Activated T-helper 2 cell treated with anti-CD3 and anti-CD28 coated beads, Interferon-gamma antibody, Interleukin-2, Interleukin-4, amounts not matched to agents 10 μg/mL and 5 μg/mL and 100 μg/mL, durations not matched to agents 14 hours and 24 hours and 36 hours (primary cell): Measurements from ENCODE around the gene GHR. TPM values are rescaled to one million over a fixed set of nuclear protein-coding genes. Genes with fewer than 3 reads are reported as not detected.

Source experiments
- DNase-seq: peaks from one replicate; pipeline ENCODE4 v3.0.0; 2021; ENCODE audit warnings: low spot score
- H3K27ac Mint-ChIP-seq: one replicate; pipeline ENCODE4 v1.8.0; 2021; ENCODE audit warnings: mixed read lengths
- H3K27me3 Mint-ChIP-seq: one replicate; pipeline ENCODE4 v1.8.0; 2021; ENCODE audit warnings: low read depth, mixed read lengths
- H3K36me3 Mint-ChIP-seq: one replicate; pipeline ENCODE4 v1.8.0; 2021; ENCODE audit warnings: low read depth, mixed read lengths
- H3K4me1 Mint-ChIP-seq: one replicate; pipeline ENCODE4 v1.8.0; 2021; ENCODE audit warnings: low read depth, mixed read lengths
- H3K4me3 Mint-ChIP-seq: one replicate; pipeline ENCODE4 v1.8.0; 2021; ENCODE audit warnings: low read depth, mild to moderate bottlenecking, moderate library complexity, mixed read lengths
- H3K9me3 Mint-ChIP-seq: one replicate; pipeline ENCODE4 v1.8.0; 2021; ENCODE audit warnings: mixed read lengths
- intact Hi-C: fragments of 100-400 bp; cut with micrococcal nuclease; formaldehyde crosslinking; loops from one replicate; pipeline ENCODE4 v1.15.1; 2023
- total RNA-seq: library from RNA; stranded (reverse); gene quantifications from 2 replicates; pipeline ENCODE4 v1.2.3, GENCODE V29; 2022

GHR gene
- total RNA-seq, 1 donor from 2014 or later = not detected

DNA sequence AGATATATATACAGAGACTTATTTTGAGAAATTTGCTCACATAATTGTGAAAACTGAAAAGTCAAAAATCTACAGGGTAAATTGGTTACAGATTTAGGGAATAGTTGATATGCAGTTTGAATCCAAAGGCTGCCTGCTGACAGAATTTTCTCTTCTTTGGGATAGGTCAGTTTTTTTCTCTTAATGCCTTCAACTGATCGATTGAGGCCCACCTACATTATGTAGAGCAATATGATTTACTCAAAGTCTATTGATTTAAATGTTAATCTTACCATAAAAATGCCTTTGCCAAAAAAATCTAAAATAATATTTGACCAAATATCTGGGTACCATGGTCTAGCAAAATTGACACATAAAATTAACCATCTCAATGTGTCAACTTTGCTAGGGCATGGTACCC, 3.9 kb upstream of the GHR start:
- H3K4me1 Mint-ChIP-seq = no peaks in the 10 kb centered on the region
- H3K36me3 Mint-ChIP-seq = no peaks in the 10 kb centered on the region
- H3K27ac Mint-ChIP-seq = no peak overlapping the region
- H3K4me3 Mint-ChIP-seq = no peak overlapping the region
- H3K9me3 Mint-ChIP-seq = no peaks in the 10 kb centered on the region
- H3K27me3 Mint-ChIP-seq = peaks cover 5% of the 10 kb centered on the region
- intact Hi-C loops = no loop called here
- no peak for DNase-seq

DNA sequence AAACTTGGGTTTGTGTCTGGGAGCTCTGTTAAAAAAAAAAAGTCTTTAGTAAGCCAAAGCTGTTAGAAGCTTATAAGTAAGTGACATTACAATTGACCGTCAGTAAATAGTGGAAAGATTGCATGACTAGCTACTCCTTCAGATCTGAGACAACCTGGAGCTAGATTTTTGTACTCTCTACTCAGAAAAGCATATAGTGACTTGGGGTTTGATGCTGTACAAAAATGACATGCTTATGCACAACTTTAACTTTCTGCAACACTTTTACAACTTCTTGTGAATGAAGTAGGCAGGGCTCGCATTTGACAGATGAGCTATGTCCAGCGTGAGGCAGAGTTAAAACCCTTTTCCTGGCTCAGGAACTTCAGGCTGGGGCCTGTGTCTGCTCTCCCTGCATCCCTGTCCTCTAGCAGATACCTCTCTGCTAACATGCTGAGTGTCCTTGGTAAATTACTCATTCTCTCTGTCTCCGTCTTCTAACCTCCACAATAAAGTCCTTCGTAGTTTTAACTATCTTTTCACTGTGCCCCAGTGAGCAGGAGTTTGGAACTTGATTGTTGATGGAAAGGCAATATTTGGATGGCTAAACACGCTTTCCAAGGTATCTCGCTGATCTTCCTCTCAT, 471 bp upstream of the GHR start:
- Mint-ChIP-seq H3K9me3 (no peaks in the 10 kb centered on the region), H3K4me3 (no peak overlapping the region), H3K27me3 (peaks cover 16% of the 10 kb centered on the region), H3K36me3 (no peaks in the 10 kb centered on the region), H3K27ac (no peak overlapping the region), H3K4me1 (no peaks in the 10 kb centered on the region)
- no peak for DNase-seq
- intact Hi-C loops = loop anchor here (10.0 kb wide), 1 partner anchor 342 kb away; no protein-coding TSS in a partner anchor

- Mint-ChIP-seq H3K4me1 (no peaks in the 10 kb centered on the region), H3K27me3 (peaks cover 16% of the 10 kb centered on the region), H3K4me3 (no peak overlapping the region), H3K36me3 (no peaks in the 10 kb centered on the region), H3K27ac (no peak overlapping the region), H3K9me3 (no peaks in the 10 kb centered on the region)
- DNase-seq = no peak
- intact Hi-C loops = loop anchor here (10.0 kb wide), 1 partner anchor 339 kb away; no protein-coding TSS in a partner anchor
Measured at GRCh38 chr5:42426016-42426415, 2.8 kb downstream of the GHR start.

DNA sequence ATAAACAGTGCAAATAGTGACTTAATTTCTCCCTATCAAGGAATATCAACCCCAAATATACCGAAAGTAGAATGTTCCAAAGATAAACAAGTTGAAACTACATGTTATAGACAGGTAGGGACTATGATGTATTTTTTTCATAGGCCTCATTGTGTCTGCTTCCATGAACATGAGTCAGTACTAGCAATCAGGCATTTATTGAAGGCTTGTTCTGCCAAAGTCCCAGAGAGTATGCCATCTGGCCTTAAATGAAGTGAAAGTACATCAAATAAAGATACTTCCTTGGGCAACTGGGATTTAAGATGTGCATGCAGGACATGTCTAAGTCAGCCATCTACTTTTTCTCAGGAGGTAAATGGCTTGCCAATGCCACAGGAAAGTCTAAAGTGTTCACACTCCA, 6.5 kb downstream of the GHR start:
- no peak overlapping the region for H3K4me3 Mint-ChIP-seq
- intact Hi-C loops = loop anchor here (10.0 kb wide), 1 partner anchor 335 kb away; no protein-coding TSS in a partner anchor
- no peak overlapping the region for H3K27ac Mint-ChIP-seq
- no peaks in the 10 kb centered on the region for H3K36me3 Mint-ChIP-seq
- H3K9me3 Mint-ChIP-seq = no peaks in the 10 kb centered on the region
- H3K27me3 Mint-ChIP-seq = peaks cover 11% of the 10 kb centered on the region
- no peaks in the 10 kb centered on the region for H3K4me1 Mint-ChIP-seq
- no peak for DNase-seq

GRCh38 chr5:42434047-42434724, 10.9 kb downstream of the GHR start:
- Mint-ChIP-seq H3K27me3 (no peaks in the 10 kb centered on the region), H3K27ac (no peak overlapping the region), H3K9me3 (no peaks in the 10 kb centered on the region), H3K36me3 (no peaks in the 10 kb centered on the region), H3K4me1 (no peaks in the 10 kb centered on the region), H3K4me3 (no peak overlapping the region)
- no peak for DNase-seq
- intact Hi-C loops = no loop called here

DNA sequence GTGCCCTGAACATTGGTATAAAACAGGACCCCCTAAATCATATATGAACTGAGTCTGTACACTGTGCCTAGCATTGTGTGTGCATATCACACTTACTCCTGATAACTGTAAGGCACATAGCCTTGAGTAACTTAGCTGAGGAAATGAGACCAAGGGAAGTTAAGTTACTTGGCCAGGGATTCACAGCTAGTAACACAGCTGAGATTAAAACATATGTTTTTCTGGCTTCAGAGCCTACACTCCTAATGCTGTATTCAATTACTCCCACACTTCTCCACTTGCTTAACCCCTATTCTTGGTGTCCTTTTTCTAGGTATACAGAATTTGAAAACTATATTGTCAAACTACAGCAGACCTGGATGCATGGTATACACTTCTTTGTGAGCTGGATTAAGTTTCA, 12.8 kb downstream of the GHR start:
- no peak overlapping the region for H3K4me3 Mint-ChIP-seq
- no peaks in the 10 kb centered on the region for H3K9me3 Mint-ChIP-seq
- no peak overlapping the region for H3K27ac Mint-ChIP-seq
- intact Hi-C loops = no loop called here
- DNase-seq = no peak
- no peaks in the 10 kb centered on the region for H3K36me3 Mint-ChIP-seq
- no peaks in the 10 kb centered on the region for H3K4me1 Mint-ChIP-seq
- H3K27me3 Mint-ChIP-seq = no peaks in the 10 kb centered on the region

DNA sequence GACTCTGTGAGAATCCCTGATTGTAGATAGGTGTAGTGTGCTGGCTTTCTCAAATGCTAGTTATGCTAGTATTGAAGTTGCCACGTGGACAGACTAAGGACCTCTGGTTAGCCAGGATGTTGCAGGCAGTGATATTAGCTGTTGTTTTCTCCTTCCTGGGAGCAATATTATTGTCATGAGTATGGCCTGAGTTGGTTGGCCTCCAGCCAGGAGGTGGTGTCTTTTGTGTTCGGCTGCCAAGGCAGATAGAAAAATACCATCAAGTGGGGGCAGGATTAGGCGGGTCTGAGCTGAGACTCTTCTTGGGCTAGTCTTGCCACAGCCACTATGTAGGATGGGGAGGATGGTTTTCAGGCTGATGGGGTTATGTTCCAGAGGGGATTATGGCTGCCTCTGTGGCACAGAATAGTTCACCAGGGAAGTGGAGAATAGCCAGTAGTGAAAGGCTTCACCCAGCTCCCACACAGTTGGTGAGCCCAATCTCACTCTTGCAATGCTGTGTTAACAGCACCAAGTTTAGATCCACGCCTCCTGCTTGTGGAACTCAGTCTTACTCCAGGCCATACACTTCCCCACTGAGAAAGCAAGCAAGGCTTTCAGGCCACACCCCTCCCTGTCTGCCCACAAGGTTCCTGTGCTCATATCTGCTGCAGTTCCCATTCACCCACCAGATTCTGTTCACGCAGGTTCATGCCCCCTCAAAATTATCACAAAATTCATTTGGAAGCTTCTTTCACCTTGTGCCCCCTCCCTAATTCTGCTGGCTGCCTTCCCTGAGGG, 31.2 kb downstream of the GHR start:
- Mint-ChIP-seq H3K36me3 (no peaks in the 10 kb centered on the region), H3K9me3 (peaks cover 6% of the 10 kb centered on the region), H3K4me1 (no peaks in the 10 kb centered on the region), H3K27ac (no peak overlapping the region), H3K27me3 (no peaks in the 10 kb centered on the region), H3K4me3 (no peak overlapping the region)
- intact Hi-C loops = no loop called here
- no peak for DNase-seq

GRCh38 chr5:42461033-42461432, 37.8 kb downstream of the GHR start:
- Mint-ChIP-seq H3K9me3 (no peaks in the 10 kb centered on the region), H3K4me3 (no peak overlapping the region), H3K27me3 (no peaks in the 10 kb centered on the region), H3K36me3 (no peaks in the 10 kb centered on the region), H3K4me1 (no peaks in the 10 kb centered on the region), H3K27ac (no peak overlapping the region)
- intact Hi-C loops = no loop called here
- DNase-seq = no peak

- Mint-ChIP-seq H3K27ac (no peak overlapping the region), H3K27me3 (no peaks in the 10 kb centered on the region), H3K4me3 (no peak overlapping the region), H3K4me1 (no peaks in the 10 kb centered on the region), H3K9me3 (no peaks in the 10 kb centered on the region), H3K36me3 (no peaks in the 10 kb centered on the region)
- intact Hi-C loops = no loop called here
- DNase-seq = no peak
Measured at GRCh38 chr5:42461507-42461906, 38.3 kb downstream of the GHR start.

- Mint-ChIP-seq H3K9me3 (no peaks in the 10 kb centered on the region), H3K27ac (no peak overlapping the region), H3K27me3 (no peaks in the 10 kb centered on the region), H3K4me1 (no peaks in the 10 kb centered on the region), H3K4me3 (no peak overlapping the region), H3K36me3 (no peaks in the 10 kb centered on the region)
- DNase-seq = no peak
- intact Hi-C loops = no loop called here
Measured at GRCh38 chr5:42462083-42462482, 38.8 kb downstream of the GHR start.

- Mint-ChIP-seq H3K4me1 (no peaks in the 10 kb centered on the region), H3K27ac (no peak overlapping the region), H3K4me3 (no peak overlapping the region), H3K9me3 (no peaks in the 10 kb centered on the region), H3K36me3 (no peaks in the 10 kb centered on the region), H3K27me3 (no peaks in the 10 kb centered on the region)
- no peak for DNase-seq
- intact Hi-C loops = no loop called here
Measured at GRCh38 chr5:42467572-42467971, 44.3 kb downstream of the GHR start.

DNA sequence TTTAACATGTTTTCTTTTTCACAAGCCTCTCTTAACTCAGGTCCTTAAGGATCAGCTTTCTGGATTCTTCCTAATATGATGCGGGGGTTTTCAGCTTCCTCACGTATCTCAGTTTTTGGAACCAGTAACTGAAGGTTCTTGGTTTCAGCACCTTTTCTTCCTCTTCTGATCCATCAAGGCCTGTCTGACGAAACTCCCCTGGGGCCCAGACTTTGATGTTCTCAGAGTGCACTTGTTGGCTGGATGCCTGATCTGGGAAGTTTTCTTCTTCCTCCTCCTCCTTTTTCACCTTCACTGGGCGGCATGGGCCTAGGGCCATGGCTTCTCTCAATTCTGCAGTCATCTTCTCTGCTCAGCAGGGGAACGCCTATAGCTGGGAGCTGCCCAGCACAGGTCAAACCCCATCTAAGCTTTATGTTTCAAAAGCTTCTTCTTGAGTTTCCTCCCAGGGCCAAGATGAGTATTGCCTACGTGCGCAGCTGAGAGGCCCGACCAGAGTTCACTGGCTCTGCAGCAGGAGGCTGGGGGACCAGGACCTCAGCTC, 44.8 kb downstream of the GHR start:
- H3K27me3 Mint-ChIP-seq = no peaks in the 10 kb centered on the region

More for the DNA sequence above, 44.8 kb downstream of the GHR start:
- H3K4me1 Mint-ChIP-seq = no peaks in the 10 kb centered on the region
- DNase-seq = no peak
- no peak overlapping the region for H3K4me3 Mint-ChIP-seq
- H3K9me3 Mint-ChIP-seq = no peaks in the 10 kb centered on the region
- intact Hi-C loops = no loop called here
- H3K27ac Mint-ChIP-seq = no peak overlapping the region
- H3K36me3 Mint-ChIP-seq = no peaks in the 10 kb centered on the region
